Coronary artery (tissue), 2 donors: ENCODE results near the gene MAGI1.

ENCODE experiments used
- DNase-seq: peaks from one replicate; pipeline ENCODE4 v3.0.0-alpha.2; 2017; ENCODE audit warnings: low spot score
- H3K27ac ChIP-seq, 2 donors: fragments of 200-600 bp; sonication (generic); one replicate each; pipeline ENCODE4 v1.5.1; 2016 to 2019
- H3K4me3 ChIP-seq: fragments of 200-600 bp; sonication (generic); 2 replicates; pipeline ENCODE4 v1.5.1; 2016; ENCODE audit warnings: mild to moderate bottlenecking, moderate library complexity
- CTCF ChIP-seq: fragments of 200-600 bp; sonication (generic); IDR thresholded peaks from one replicate; pipeline ENCODE4 v1.5.1; 2019; ENCODE audit warnings: antibody characterized with exemption

MAGI1 gene

GRCh38 chr3:66023229-66023628, 15.5 kb downstream of the MAGI1 start:
- no peak for DNase-seq
- TF ChIP-seq CTCF, result no peak
- Histone ChIP-seq H3K4me3 (no peak overlapping the region), H3K27ac (no peak overlapping the region)

- TF ChIP-seq CTCF, result no peak
- no peak overlapping the region for H3K4me3 ChIP-seq
- no peak for DNase-seq
Observed at GRCh38 chr3:66021731-66022131, 17.0 kb downstream of the MAGI1 start.

GRCh38 chr3:66019896-66020295, 18.8 kb downstream of the MAGI1 start:
- no peak overlapping the region for H3K4me3 ChIP-seq
- TF ChIP-seq CTCF, result no peak
- no peak overlapping the region for H3K27ac ChIP-seq
- no peak for DNase-seq

More at GRCh38 chr3:66021731-66022131, 17.0 kb downstream of the MAGI1 start:
- peak overlapping the region in 1 of 2 donors; percentile 4 for H3K27ac ChIP-seq

- H3K4me3 ChIP-seq, result no peak overlapping the region
- H3K27ac ChIP-seq, result no peak overlapping the region
- no peak for DNase-seq
- no peak for TF ChIP-seq CTCF
Observed at GRCh38 chr3:66018057-66019033, 20.4 kb downstream of the MAGI1 start.

GRCh38 chr3:66017591-66017990, 21.1 kb downstream of the MAGI1 start:
- no peak overlapping the region for H3K27ac ChIP-seq
- DNase-seq, result no peak

GRCh38 chr3:66017084-66017483, 21.6 kb downstream of the MAGI1 start:
- no peak for TF ChIP-seq CTCF
- Histone ChIP-seq H3K4me3 (no peak overlapping the region), H3K27ac (no peak overlapping the region)
- no peak for DNase-seq

More at GRCh38 chr3:66017591-66017990, 21.1 kb downstream of the MAGI1 start:
- no peak overlapping the region for H3K4me3 ChIP-seq
- TF ChIP-seq CTCF, result no peak

- TF ChIP-seq CTCF, result no peak
- no peak overlapping the region for H3K27ac ChIP-seq
- H3K4me3 ChIP-seq, result no peak overlapping the region
- DNase-seq, result no peak
Observed at GRCh38 chr3:66015841-66016240, 22.9 kb downstream of the MAGI1 start.
